GM12891 (cell line): Measurements from ENCODE around the gene CEP43. TPM values are rescaled to one million over a fixed set of nuclear protein-coding genes. Genes with fewer than 3 reads are reported as not detected.
"Not testable (repeated sequence)": the region's sequence is repeated elsewhere in the genome, so short reads cannot be mapped to it uniquely, and the experiment has no call there.

Experiments used
- DNase-seq: peaks from one replicate; pipeline ENCODE4 v3.0.0; 2011; ENCODE audit warnings: low spot score; ENCODE audit not compliant: insufficient read length
- FAIRE-seq: peaks from 2 replicates; lab custom pipeline; 2011; peaks lifted over from hg19 to GRCh38; lab: Jason Lieb, UNC
- PAX5 ChIP-seq: IDR thresholded peaks from 2 replicates; pipeline ENCODE4 v1.6.1; 2011; ENCODE audit warnings: low read length, moderate library complexity, mild to moderate bottlenecking; ENCODE audit not compliant: insufficient read depth, severe bottlenecking
- POLR2A ChIP-seq: IDR thresholded peaks from 2 replicates; pipeline ENCODE4 v1.6.1; 2011; ENCODE audit warnings: low read depth, low read length, control low read depth
- POLR2AphosphoS5 ChIP-seq: IDR thresholded peaks from 2 replicates; pipeline ENCODE4 v1.6.1; 2011; ENCODE audit warnings: low read depth, low read length, control low read depth
- POU2F2 ChIP-seq: IDR thresholded peaks from 2 replicates; pipeline ENCODE4 v1.6.1; 2011; ENCODE audit warnings: low read depth, mild to moderate bottlenecking, control low read depth, low read length, moderate library complexity
- SPI1 ChIP-seq: IDR thresholded peaks from 2 replicates; pipeline ENCODE4 v1.6.1; 2011; ENCODE audit warnings: low read depth, low read length, control low read depth
- TAF1 ChIP-seq: IDR thresholded peaks from 2 replicates; pipeline ENCODE4 v1.6.1; 2011; ENCODE audit warnings: low read depth, low read length, control low read depth
- polyA plus RNA-seq: library from polyadenylated mRNA; unstranded; fragments of >200 nt; gene quantifications from one replicate; pipeline ENCODE4 v1.2.1, GENCODE V29; 2012; ENCODE audit warnings: low read depth, missing spikeins, inconsistent platforms; ENCODE audit not compliant: missing spikeins

Gene CEP43, protein sequence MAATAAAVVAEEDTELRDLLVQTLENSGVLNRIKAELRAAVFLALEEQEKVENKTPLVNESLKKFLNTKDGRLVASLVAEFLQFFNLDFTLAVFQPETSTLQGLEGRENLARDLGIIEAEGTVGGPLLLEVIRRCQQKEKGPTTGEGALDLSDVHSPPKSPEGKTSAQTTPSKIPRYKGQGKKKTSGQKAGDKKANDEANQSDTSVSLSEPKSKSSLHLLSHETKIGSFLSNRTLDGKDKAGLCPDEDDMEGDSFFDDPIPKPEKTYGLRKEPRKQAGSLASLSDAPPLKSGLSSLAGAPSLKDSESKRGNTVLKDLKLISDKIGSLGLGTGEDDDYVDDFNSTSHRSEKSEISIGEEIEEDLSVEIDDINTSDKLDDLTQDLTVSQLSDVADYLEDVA
- 14.7 TPM for polyA plus RNA-seq

GRCh38 chr6:166999145-166999883, at the start of gene CEP43:
Gene CEP43, plus strand, starts transcription at chr6:166999397. Its CDS starts 16 bp downstream, at chr6:166999413.
- TF ChIP-seq POU2F2 (no peak), TAF1 (0 out of 2 replicates have a peak, but pooled peaks have one; percentile 24), PAX5 (no peak), POLR2A (no peak), SPI1 (no peak), POLR2AphosphoS5 (no peak)
- FAIRE-seq (peak; percentile 100), DNase-seq (peak; percentile 89)

DNA sequence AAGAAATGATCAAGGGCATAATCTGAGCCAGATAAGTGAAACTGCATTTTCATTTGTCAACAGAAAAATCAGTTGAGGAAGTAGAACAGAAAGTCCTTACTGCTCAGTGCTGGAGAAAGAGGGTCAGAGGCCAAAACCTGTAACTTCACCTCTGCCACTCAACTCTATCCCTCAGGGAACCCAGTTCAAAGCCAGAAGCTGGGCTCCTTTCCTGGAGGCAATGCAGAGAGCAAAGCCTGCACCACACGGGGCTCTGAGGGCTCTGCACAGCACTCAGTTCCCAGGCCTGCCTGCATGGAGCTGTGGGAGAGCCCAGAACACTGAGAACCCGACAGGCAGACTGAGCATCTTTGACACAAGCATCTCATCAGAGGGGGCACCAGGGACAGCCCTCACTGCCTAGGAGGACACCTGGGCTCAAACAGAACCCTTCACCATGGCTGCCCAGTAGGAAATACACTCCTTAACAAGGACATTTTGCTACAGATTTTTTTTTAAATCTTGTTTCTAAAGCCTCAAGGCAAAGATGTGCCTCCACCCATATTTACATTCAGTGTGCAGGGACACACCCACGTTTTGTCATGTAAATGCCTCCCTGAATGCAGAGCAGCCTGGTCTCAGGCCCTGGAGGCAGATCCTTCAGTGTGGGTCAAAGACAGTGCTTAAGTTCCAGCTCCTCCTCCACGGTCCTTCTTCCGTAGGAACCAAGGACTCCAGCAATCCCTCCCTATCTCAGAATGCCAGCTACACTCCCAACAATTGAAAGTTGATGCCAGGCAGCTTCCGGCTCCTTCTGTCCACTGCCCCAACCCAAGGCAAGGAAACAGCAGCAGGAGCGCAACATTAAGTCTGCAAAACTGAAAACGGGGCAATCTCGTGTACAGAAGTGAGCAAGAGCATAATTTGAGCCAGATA, 49.4 kb upstream of the CEP43 start:
- DNase-seq (no peak), FAIRE-seq (no peak)
- TF ChIP-seq POU2F2 (no peak), PAX5 (no peak), TAF1 (no peak), SPI1 (no peak), POLR2AphosphoS5 (no peak), POLR2A (no peak)

DNA sequence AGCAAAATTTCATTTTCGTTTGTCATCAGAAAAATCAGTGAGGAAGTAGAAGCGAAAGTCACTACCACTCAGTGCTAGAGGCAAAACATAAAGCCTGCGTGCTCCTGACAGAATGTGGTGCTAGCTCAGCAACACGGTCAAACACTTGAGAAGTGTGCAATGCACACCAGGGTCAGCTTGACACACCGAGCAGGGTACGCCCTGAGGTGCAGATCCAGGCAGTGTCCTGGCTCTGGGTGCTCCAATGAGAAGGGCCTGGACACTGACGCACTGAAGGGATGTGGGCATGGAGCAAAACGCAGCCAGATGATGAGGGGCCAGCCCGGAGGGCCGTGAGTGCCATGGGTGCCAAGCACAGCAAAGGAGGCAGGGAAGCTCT, 48.8 kb upstream of the CEP43 start:
- FAIRE-seq: peak; percentile 96
- no peak for DNase-seq

DNA sequence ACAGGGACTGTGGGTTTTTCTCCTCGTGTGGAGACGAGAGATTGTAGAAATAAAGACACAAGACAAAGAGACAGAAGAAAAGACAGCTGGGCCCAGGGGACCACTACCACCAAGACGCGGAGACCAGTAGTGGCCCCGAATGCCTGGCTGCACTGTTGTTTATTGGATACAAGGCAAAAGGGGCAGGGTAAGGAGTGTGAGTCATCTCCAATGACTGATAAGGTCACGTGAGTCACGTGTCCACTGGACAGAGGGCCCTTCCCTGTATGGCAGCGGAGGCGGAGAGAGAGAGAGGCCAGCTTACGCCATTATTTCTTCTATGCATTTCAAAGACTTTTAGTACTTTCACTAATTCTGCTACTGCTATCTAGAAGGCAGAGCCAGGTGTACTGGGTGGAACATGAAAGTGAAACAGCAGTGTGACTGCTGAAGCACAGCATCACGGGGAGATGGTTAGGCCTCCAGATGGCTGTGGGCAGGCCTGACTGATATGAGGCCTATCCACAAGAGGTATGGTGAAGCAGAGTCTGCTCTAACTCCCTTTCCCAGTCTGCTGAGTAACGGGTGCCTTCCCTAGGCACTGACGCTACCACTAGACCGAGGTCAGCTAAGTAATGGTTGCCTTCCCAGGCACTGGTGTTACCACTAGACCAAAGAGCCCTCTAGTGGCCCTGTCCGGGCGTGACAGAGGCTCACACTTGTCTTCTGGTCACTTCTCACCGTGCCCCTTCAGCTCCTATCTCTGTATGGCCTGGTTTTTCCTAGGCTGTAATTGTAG, 48.1 kb upstream of the CEP43 start:
- not testable (repeated sequence) for DNase-seq
- TF ChIP-seq POU2F2: peak; percentile 36; the same call in 1 of the 2 replicates
- 0 out of 2 replicates have a peak, but pooled peaks have one; percentile 10 for TF ChIP-seq POLR2A
- peak; percentile 25 for TF ChIP-seq PAX5
- FAIRE-seq: peak; percentile 98

More for the DNA sequence above, 48.8 kb upstream of the CEP43 start:
- no peak for TF ChIP-seq TAF1
- TF ChIP-seq POU2F2: no peak
- peak; percentile 42; the same call in 1 of the 2 replicates for TF ChIP-seq POLR2AphosphoS5
- peak; percentile 94 for TF ChIP-seq SPI1
- no peak for TF ChIP-seq POLR2A
- TF ChIP-seq PAX5: no peak

DNA sequence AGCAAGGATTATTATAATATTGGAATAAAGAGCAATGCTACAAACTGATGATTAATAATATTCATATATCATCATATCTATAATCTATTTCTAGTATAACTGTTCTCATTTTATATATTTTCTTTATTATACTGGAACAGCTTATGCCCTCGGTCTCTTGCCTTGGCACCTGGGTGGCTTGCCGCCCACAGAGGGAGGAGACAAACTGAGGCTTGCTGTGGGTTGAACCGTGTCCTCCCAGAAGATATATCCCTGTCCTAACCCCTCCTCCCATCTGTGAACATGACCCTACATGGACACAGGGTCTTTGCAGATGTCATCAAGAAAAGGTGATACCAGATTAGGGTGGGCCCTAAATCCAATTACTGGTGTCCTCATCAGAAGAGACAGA, 47.5 kb upstream of the CEP43 start:
- no peak for FAIRE-seq
- no peak for TF ChIP-seq PAX5
- DNase-seq: no peak

DNA sequence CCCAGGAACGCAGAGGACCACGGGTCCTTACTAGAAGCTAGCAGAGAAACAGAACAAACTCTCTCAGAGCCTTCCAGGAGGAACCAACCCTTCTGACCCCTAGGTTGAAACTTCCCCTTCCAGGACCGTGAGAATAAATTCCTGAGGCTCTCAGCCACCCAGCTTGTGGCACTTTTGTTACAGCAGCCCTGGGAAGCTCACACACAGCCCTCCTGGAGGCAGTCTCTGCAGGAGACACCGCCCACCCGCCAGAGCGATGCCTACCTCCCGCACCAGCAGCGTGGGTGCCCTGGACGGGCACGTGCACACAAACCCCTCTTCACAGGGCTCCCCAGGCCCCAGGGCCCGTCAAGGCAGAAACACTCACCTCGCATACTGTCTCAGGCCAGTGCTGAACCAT, 47.1 kb upstream of the CEP43 start:
- no peak for DNase-seq
- TF ChIP-seq SPI1 (no peak), PAX5 (no peak), POU2F2 (no peak), TAF1 (no peak), POLR2A (no peak), POLR2AphosphoS5 (no peak)
- FAIRE-seq: no peak

DNA sequence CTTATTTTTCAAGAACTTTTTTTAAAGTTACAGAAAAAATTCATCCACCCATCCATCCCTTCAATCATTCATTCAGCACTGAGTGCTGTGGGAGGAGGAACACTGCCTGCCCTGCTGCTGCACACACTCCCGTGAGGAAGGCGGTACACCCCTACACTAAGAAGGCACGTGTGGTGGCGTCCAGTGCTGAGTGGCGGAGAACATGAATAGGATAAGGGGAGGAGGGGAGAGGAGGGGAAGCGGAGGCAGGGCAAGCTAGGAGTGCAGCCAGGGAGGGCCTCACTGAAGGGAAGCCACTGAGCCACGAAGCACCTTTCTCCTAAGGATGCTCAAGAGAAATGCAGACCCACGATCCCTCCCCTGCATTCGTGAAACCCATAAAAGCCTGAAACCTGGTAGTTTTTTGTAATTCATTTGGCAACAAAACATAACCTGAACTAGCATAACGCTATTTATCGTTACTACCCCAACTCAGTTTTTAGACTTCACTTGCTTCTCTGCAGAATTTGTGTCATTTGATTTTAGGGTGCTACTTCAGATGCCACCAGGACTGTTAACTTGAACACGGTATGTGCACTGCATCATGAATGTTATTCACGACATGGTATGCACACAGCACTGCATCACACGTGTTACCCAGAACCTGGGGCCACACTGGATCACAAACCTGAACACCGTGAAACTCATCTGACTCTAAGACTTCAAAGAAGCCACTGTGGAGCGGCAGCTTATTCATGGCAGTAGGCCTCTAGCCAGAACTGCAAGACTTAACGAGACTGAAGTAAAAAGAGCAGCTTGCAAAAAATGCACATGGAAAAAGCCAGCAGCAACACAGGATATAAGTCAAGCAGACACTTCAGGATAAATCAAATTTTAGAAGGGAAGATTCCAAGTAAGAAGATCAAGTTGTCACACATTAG, 46.4 kb upstream of the CEP43 start:
- FAIRE-seq: no peak
- TF ChIP-seq TAF1 (no peak), SPI1 (no peak), POU2F2 (no peak)
- no peak for DNase-seq

DNA sequence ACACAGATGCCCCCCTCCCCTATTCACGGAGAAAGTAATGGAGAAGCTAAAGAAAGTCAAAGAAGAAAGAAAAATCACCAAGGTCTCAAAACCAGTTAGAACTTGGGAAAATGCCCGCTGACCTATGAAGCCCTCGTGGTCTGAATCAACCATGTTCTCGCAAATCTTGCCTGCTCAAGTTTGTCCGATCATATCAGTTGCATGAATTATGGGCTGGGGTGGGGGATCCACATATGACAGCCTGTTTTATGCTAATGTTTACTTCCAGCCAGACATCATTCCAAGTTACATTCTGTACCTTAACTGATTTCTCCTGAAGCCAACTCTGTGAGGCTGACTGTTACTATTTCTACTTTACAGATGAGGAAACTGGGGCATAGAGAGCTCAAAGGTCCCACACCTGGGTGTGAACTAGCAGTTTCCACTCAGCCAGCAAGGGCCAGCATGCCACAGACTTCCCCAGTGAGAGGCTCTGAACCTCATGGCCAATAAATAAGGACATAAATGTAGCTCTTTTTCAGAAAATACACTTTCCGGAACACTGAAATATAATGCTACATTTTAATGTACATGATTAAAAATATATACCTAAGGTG, 45.0 kb upstream of the CEP43 start:
- no peak for DNase-seq
- TF ChIP-seq POU2F2: no peak
- no peak for TF ChIP-seq SPI1
- TF ChIP-seq PAX5: no peak
- no peak for TF ChIP-seq POLR2A
- no peak for TF ChIP-seq POLR2AphosphoS5
- no peak for TF ChIP-seq TAF1
- no peak for FAIRE-seq
